OCI-LY7 (cell line): ENCODE data around the gene TCERG1L. TPM values are rescaled to one million over a fixed set of nuclear protein-coding genes. Genes with fewer than 3 reads are reported as not detected.

Source experiments
- BruUV-seq: library from RNA; stranded (reverse); fragments of 400-500 nt; replicated peaks from 2 replicates; lab custom pipeline; 2021; lab: Mats Ljungman, UMichigan
- CTCF ChIA-PET: fragments of 300-600 bp; sonication (Branson Sonifier 250); formaldehyde crosslinking; loops from one replicate; lab custom pipeline; 2022; ENCODE audit warnings: antibody characterized with exemption; ENCODE audit not compliant: unreplicated experiment; lab: Charles Lee
- POLR2A ChIA-PET: fragments of 300-600 bp; sonication (Branson Sonifier 250); formaldehyde crosslinking; loops from one replicate; lab custom pipeline; 2022; ENCODE audit warnings: antibody characterized with exemption; lab: Charles Lee
- DNase-seq: peaks from one replicate; pipeline ENCODE4 v3.0.0-alpha.2; 2015; ENCODE audit warnings: low spot score
- H2AFZ ChIP-seq: fragments of 200-600 bp; sonication (generic), shearing (Covaris generic); 2 replicates; pipeline ENCODE4 v1.6.1; 2014; ENCODE audit warnings: mild to moderate bottlenecking, antibody characterized with exemption, low read length, moderate library complexity
- H3K27ac ChIP-seq: fragments of 200-600 bp; sonication (generic); 2 replicates; pipeline ENCODE4 v1.5.1; 2014; ENCODE audit warnings: mixed run types, low read depth, mild to moderate bottlenecking, moderate library complexity, low read length, inconsistent platforms; ENCODE audit not compliant: poor library complexity, severe bottlenecking
- H3K36me3 ChIP-seq: fragments of 200-600 bp; sonication (generic); 2 replicates; pipeline ENCODE4 v1.6.1; 2014; ENCODE audit warnings: mild to moderate bottlenecking, antibody characterized with exemption, low read length, moderate library complexity, mixed read lengths; ENCODE audit not compliant: insufficient read depth
- H3K4me1 ChIP-seq: fragments of 200-600 bp; sonication (generic); 2 replicates; pipeline ENCODE4 v1.5.1; 2014; ENCODE audit warnings: mild to moderate bottlenecking, low read length; ENCODE audit not compliant: insufficient read depth, poor library complexity, severe bottlenecking
- H3K4me2 ChIP-seq: fragments of 200-600 bp; sonication (generic); 2 replicates; pipeline ENCODE4 v1.6.1; 2014; ENCODE audit warnings: mild to moderate bottlenecking, low read length
- H3K4me3 ChIP-seq: fragments of 200-600 bp; sonication (generic); 2 replicates; pipeline ENCODE4 v1.5.1; 2014; ENCODE audit warnings: mild to moderate bottlenecking, low read depth, low read length; ENCODE audit not compliant: poor library complexity, severe bottlenecking
- H3K79me2 ChIP-seq: fragments of 200-600 bp; sonication (generic); 2 replicates; pipeline ENCODE4 v1.6.1; 2016; ENCODE audit warnings: low read depth, mild to moderate bottlenecking, low read length, moderate library complexity, mixed read lengths; ENCODE audit not compliant: insufficient read depth
- H3K9me2 ChIP-seq: fragments of 200-600 bp; sonication (generic); 2 replicates; pipeline ENCODE4 v1.6.1; 2016; ENCODE audit warnings: mild to moderate bottlenecking, low read length, mixed read lengths; ENCODE audit not compliant: insufficient read depth
- H3K9me3 ChIP-seq: fragments of 200-600 bp; sonication (generic); 2 replicates; pipeline ENCODE4 v1.6.1; 2014; ENCODE audit warnings: mild to moderate bottlenecking, mixed run types, low read length, mixed read lengths
- H4K20me1 ChIP-seq: fragments of 200-600 bp; sonication (generic); 2 replicates; pipeline ENCODE4 v1.6.1; 2014; ENCODE audit warnings: mild to moderate bottlenecking, antibody characterized with exemption, low read length, moderate library complexity, mixed read lengths; ENCODE audit not compliant: insufficient read depth
- CTCF ChIP-seq: fragments of 200-600 bp; sonication (generic); conservative IDR thresholded peaks from 2 replicates; pipeline ENCODE4 v1.5.1; 2014; ENCODE audit warnings: mild to moderate bottlenecking, antibody characterized with exemption, low read length, moderate library complexity, mixed read lengths
- EZH2phosphoT487 ChIP-seq: fragments of 200-600 bp; sonication (generic); IDR thresholded peaks from 2 replicates; pipeline ENCODE4 v1.6.1; 2018; ENCODE audit warnings: low read depth, borderline replicate concordance, mild to moderate bottlenecking, mixed run types, antibody characterized with exemption, low read length, moderate library complexity, mixed read lengths
- intact Hi-C: fragments of 100-400 bp; cut with micrococcal nuclease; formaldehyde crosslinking; loops from one replicate; pipeline ENCODE4 v1.10.0; 2022; ENCODE audit not compliant: unreplicated experiment
- total RNA-seq, 2 experiments: library from RNA; depleted of rRNA in 1 of 2; stranded (reverse); fragments of >200 nt in 1 of 2; shearing (Covaris generic) in 1 of 2; gene quantifications; 2 replicates each; pipeline ENCODE4 v1.2.3, GENCODE V29; 2014 to 2022

The TCERG1L gene
- total RNA-seq, 2 experiments from 2014 or later: not detected

GRCh38 chr10:131082201-131082850 lies 229.2 kb downstream of the TCERG1L start:
- no peak overlapping the region for H2AFZ ChIP-seq
- no peak overlapping the region for H3K4me2 ChIP-seq
- no peaks in the 10 kb centered on the region for H4K20me1 ChIP-seq
- intact Hi-C loops: no loop called here
- CTCF ChIA-PET: no interaction called here
- no TSS peak for BruUV-seq
- DNase-seq: no peak
- POLR2A ChIA-PET: no interaction called here
- H3K27ac ChIP-seq: no peak overlapping the region
- no peaks in the 10 kb centered on the region for H3K9me3 ChIP-seq
- no peak overlapping the region for H3K4me3 ChIP-seq
- H3K36me3 ChIP-seq: no peaks in the 10 kb centered on the region
- no peaks in the 10 kb centered on the region for H3K4me1 ChIP-seq
- no peak for TF ChIP-seq EZH2phosphoT487
- no peak for TF ChIP-seq CTCF
- H3K79me2 ChIP-seq: no peaks in the 10 kb centered on the region
- H3K9me2 ChIP-seq: no peaks in the 10 kb centered on the region

- H3K4me2 ChIP-seq: no peak overlapping the region
- ChIA-PET POLR2A (no interaction called here), CTCF (no interaction called here)
- H3K4me3 ChIP-seq: no peak overlapping the region
- DNase-seq: no peak
- H4K20me1 ChIP-seq: no peaks in the 10 kb centered on the region
- TF ChIP-seq EZH2phosphoT487 (no peak), CTCF (no peak)
- no peak overlapping the region for H2AFZ ChIP-seq
- BruUV-seq: no TSS peak
- H3K9me2 ChIP-seq: no peaks in the 10 kb centered on the region
- H3K4me1 ChIP-seq: no peaks in the 10 kb centered on the region
- H3K9me3 ChIP-seq: no peaks in the 10 kb centered on the region
- H3K79me2 ChIP-seq: no peaks in the 10 kb centered on the region
- H3K27ac ChIP-seq: no peak overlapping the region
- H3K36me3 ChIP-seq: no peaks in the 10 kb centered on the region
- intact Hi-C loops: no loop called here
These were observed 229.7 kb downstream of the TCERG1L start for GRCh38 chr10:131081786-131082185.

- TF ChIP-seq CTCF (no peak), EZH2phosphoT487 (no peak)
- no peak for DNase-seq
- no TSS peak for BruUV-seq
- Histone ChIP-seq H2AFZ (no peak overlapping the region), H3K4me1 (no peaks in the 10 kb centered on the region), H3K36me3 (no peaks in the 10 kb centered on the region), H4K20me1 (no peaks in the 10 kb centered on the region), H3K4me3 (no peak overlapping the region), H3K27ac (no peak overlapping the region), H3K79me2 (no peaks in the 10 kb centered on the region), H3K9me2 (no peaks in the 10 kb centered on the region), H3K9me3 (no peaks in the 10 kb centered on the region), H3K4me2 (no peak overlapping the region)
- POLR2A ChIA-PET: no interaction called here
- intact Hi-C loops: no loop called here
- CTCF ChIA-PET: no interaction called here
These were observed 230.1 kb downstream of the TCERG1L start for GRCh38 chr10:131081376-131081775.
